Fibroblast of lung (primary cell): ENCODE results near the gene NKX1-2. TPM values are rescaled to one million over a fixed set of nuclear protein-coding genes. Genes with fewer than 3 reads are reported as not detected.

Experiments
- DNase-seq, 2 donors: peaks; one replicate each; pipeline versions ENCODE4 v3.0.0 to v3.0.0-alpha.2; 2010; ENCODE audit warnings: low read depth in 2 of 2
- H2AFZ ChIP-seq: 2 replicates; pipeline ENCODE4 v1.5.1; 2012; ENCODE audit warnings: low read length, control low read depth, inconsistent platforms
- H3K27ac ChIP-seq: 2 replicates; pipeline ENCODE4 v1.5.1; 2011; ENCODE audit warnings: low read length, control low read depth; ENCODE audit not compliant: insufficient read depth
- H3K27me3 ChIP-seq: 2 replicates; pipeline ENCODE4 v1.5.1; 2011; ENCODE audit warnings: mild to moderate bottlenecking, low read length; ENCODE audit not compliant: control insufficient read depth, insufficient read depth
- H3K36me3 ChIP-seq: 2 replicates; pipeline ENCODE4 v1.5.1; 2011; ENCODE audit warnings: low read length; ENCODE audit not compliant: control insufficient read depth, insufficient read depth
- H3K4me1 ChIP-seq: 2 replicates; pipeline ENCODE4 v1.5.1; 2011; ENCODE audit warnings: low read length; ENCODE audit not compliant: control insufficient read depth, insufficient read depth; ENCODE audit errors: extremely low read depth
- H3K4me2 ChIP-seq: 2 replicates; pipeline ENCODE4 v1.5.1; 2011; ENCODE audit warnings: low read length, control low read depth; ENCODE audit not compliant: insufficient read depth; ENCODE audit errors: extremely low read depth
- H3K4me3 ChIP-seq, 4 experiments: fragments of 200-600 bp in 1 of 4; sonication (generic) in 1 of 4; replicated peaks in 1 of 4; 2 replicates each; pipeline ENCODE4 v1.5.1; 2011 to 2016; ENCODE audit warnings: low read length in 4 of 4, low read depth in 3 of 4, mild to moderate bottlenecking in 3 of 4, control low read depth in 2 of 4, inconsistent platforms in 1 of 4, mixed read lengths in 1 of 4; ENCODE audit not compliant: insufficient read depth in 1 of 4; ENCODE audit errors: control extremely low read depth in 1 of 4
- H3K79me2 ChIP-seq: 2 replicates; pipeline ENCODE4 v1.5.1; 2012; ENCODE audit warnings: mild to moderate bottlenecking, low read length, inconsistent platforms; ENCODE audit not compliant: control insufficient read depth, insufficient read depth
- H3K9ac ChIP-seq: 2 replicates; pipeline ENCODE4 v1.5.1; 2011; ENCODE audit warnings: mild to moderate bottlenecking, low read length, control low read depth; ENCODE audit not compliant: insufficient read depth
- H3K9me3 ChIP-seq: 2 replicates; pipeline ENCODE4 v1.5.1; 2012; ENCODE audit warnings: low read depth, low read length; ENCODE audit not compliant: control insufficient read depth, insufficient read depth
- H4K20me1 ChIP-seq: 2 replicates; pipeline ENCODE4 v1.5.1; 2011; ENCODE audit warnings: low read length; ENCODE audit not compliant: control insufficient read depth, insufficient read depth; ENCODE audit errors: extremely low read depth
- EZH2 ChIP-seq: IDR thresholded peaks from 2 replicates; pipeline ENCODE4 v1.5.1; 2012; ENCODE audit warnings: low read length, control low read depth, mild to moderate bottlenecking; ENCODE audit errors: missing control alignments
- polyA plus RNA-seq, 2 donors: library from polyadenylated mRNA; depleted of rRNA in 1 of 2; stranded (reverse) in 1 of 2; unstranded in 1 of 2; fragments of >200 nt; gene quantifications; 2 replicates each; pipeline ENCODE4 v1.2.1, GENCODE V29; 2011 to 2012; ENCODE audit warnings: missing spikeins in 1 of 2
- total RNA-seq: library from RNA; depleted of rRNA; stranded (reverse); fragments of >200 nt; gene quantifications from 2 replicates; pipeline ENCODE4 v1.2.1, GENCODE V29; 2014
- TF ChIP-seq, protein P1 (sequence below), 2 donors: IDR thresholded peaks in 1 of 2; conservative IDR thresholded peaks in 1 of 2; 1 replicate in 1 of 2; 2 replicates in 1 of 2; pipeline ENCODE4 v1.5.1; 2011 to 2012; ENCODE audit warnings: low read length in 2 of 2, control low read depth in 1 of 2, inconsistent platforms in 1 of 2, low read depth in 1 of 2, mild to moderate bottlenecking in 1 of 2

The NKX1-2 gene
- total and polyA plus RNA-seq, 2 donors (not counting 1 experiment from before 2014, with no cell fraction given) = not detected

DNA sequence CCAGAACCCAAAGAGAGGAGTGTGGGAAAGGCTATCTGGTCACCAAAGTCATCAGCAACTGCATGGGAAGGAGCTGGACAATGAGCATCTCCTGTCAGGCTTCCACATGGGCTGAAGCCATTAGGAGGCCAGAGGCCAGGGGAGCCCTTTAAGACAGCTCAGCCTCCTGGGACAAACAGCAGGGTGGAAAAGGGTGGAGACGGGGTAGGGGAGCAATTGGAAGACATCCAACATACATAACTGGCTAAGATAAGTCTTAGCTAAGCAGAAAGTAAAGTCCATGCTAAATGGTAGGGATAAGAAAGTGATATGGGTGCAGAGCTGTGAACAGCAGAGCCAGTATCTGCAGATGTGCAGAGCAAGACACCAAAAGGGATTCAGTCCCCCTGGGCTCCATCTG, 29.6 kb downstream of the NKX1-2 start:
- TF ChIP-seq EZH2 = no peak
- TF ChIP-seq, protein P1, sequence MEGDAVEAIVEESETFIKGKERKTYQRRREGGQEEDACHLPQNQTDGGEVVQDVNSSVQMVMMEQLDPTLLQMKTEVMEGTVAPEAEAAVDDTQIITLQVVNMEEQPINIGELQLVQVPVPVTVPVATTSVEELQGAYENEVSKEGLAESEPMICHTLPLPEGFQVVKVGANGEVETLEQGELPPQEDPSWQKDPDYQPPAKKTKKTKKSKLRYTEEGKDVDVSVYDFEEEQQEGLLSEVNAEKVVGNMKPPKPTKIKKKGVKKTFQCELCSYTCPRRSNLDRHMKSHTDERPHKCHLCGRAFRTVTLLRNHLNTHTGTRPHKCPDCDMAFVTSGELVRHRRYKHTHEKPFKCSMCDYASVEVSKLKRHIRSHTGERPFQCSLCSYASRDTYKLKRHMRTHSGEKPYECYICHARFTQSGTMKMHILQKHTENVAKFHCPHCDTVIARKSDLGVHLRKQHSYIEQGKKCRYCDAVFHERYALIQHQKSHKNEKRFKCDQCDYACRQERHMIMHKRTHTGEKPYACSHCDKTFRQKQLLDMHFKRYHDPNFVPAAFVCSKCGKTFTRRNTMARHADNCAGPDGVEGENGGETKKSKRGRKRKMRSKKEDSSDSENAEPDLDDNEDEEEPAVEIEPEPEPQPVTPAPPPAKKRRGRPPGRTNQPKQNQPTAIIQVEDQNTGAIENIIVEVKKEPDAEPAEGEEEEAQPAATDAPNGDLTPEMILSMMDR (conservative IDR thresholded peaks at IDR 0.05 in 1 of 2, IDR thresholded peaks at IDR 0.05 in 1 of 2; ENCODE audit: low read depth in 1 of 2, low read length in 2 of 2) = no peak
- Histone ChIP-seq H4K20me1 (no peaks in the 10 kb centered on the region), H3K27ac (no peak overlapping the region), H3K4me3 (no peak overlapping the region), H3K4me1 (no peaks in the 10 kb centered on the region), H3K27me3 (peaks cover 8% of the 10 kb centered on the region), H3K9me3 (no peaks in the 10 kb centered on the region), H3K79me2 (peaks cover 20% of the 10 kb centered on the region), H3K9ac (no peak overlapping the region), H3K36me3 (no peaks in the 10 kb centered on the region), H2AFZ (no peak overlapping the region), H3K4me2 (no peak overlapping the region)
- DNase-seq = no peak

DNA sequence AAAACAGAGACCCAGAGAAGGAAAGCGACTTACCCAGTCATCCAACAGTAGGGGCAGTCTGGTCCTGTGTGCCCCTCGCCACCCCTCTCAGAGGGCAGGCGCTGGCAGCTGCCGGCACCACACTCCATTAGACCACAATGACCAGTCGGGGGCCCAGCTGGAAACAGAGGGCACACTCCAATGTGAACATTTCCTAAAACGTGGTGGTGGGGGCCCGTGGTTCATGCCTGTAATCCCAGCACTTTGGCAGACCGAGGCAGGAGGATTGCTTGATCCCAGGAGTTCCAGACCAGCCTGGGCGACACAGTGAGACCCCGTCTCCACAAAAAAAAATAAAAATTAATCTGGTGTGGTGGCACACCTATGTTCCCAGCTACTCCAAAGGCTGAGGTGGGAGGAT, 30.2 kb downstream of the NKX1-2 start:
- Histone ChIP-seq H3K27ac (no peak overlapping the region), H3K27me3 (peaks cover 8% of the 10 kb centered on the region), H3K36me3 (no peaks in the 10 kb centered on the region), H3K79me2 (peaks cover 24% of the 10 kb centered on the region), H4K20me1 (no peaks in the 10 kb centered on the region), H2AFZ (no peak overlapping the region), H3K4me3 (no peak overlapping the region), H3K9me3 (no peaks in the 10 kb centered on the region), H3K4me2 (no peak overlapping the region), H3K4me1 (no peaks in the 10 kb centered on the region), H3K9ac (no peak overlapping the region)
- DNase-seq = no peak
- no peak for TF ChIP-seq EZH2
- TF ChIP-seq, protein P1 (conservative IDR thresholded peaks at IDR 0.05 in 1 of 2, IDR thresholded peaks at IDR 0.05 in 1 of 2; ENCODE audit: low read depth in 1 of 2, low read length in 2 of 2) = no peak

- H3K36me3 ChIP-seq = no peaks in the 10 kb centered on the region
- peaks cover 8% of the 10 kb centered on the region for H3K27me3 ChIP-seq
- peak; percentile 93 for DNase-seq
- H2AFZ ChIP-seq = peak within 1 kb of the TSS; percentile 29
- TF ChIP-seq EZH2 = no peak
- TF ChIP-seq, protein P1 (conservative IDR thresholded peaks at IDR 0.05 in 1 of 2, IDR thresholded peaks at IDR 0.05 in 1 of 2; ENCODE audit: low read depth in 1 of 2, low read length in 2 of 2) = no peak
- H3K4me2 ChIP-seq = peak within 1 kb of the TSS; percentile 94
- peak within 1 kb of the TSS; percentile 81 for H3K9ac ChIP-seq
- H3K4me1 ChIP-seq = no peaks in the 10 kb centered on the region
- H4K20me1 ChIP-seq = no peaks in the 10 kb centered on the region
- peaks cover 27% of the 10 kb centered on the region for H3K79me2 ChIP-seq
- no peaks in the 10 kb centered on the region for H3K9me3 ChIP-seq
- peak within 1 kb of the TSS; percentile 84 for H3K27ac ChIP-seq
- peak within 1 kb of the TSS; percentile 76 to 87 (median 82) for H3K4me3 ChIP-seq
Measured at GRCh38 chr10:124418726-124419501, 30.9 kb downstream of the NKX1-2 start, which contains the start of gene OAT. Gene OAT, minus strand, starts transcription at chr10:124418923. Its CDS starts 6,752 bp downstream, at chr10:124412171.
